Psoas muscle (tissue), 8 donors: ENCODE data around the gene SOX12. TPM values are rescaled to one million over a fixed set of nuclear protein-coding genes. Genes with fewer than 3 reads are reported as not detected.

Experiments used
- ATAC-seq, 4 donors: fragments of 200-7000 bp; cut with Tn5 transposase; one replicate each; pipeline ENCODE4 v1.9.1; 2020; ENCODE audit warnings: moderate library complexity in 3 of 4, mild to moderate bottlenecking in 2 of 4
- DNase-seq, 2 donors: peaks; one replicate each; pipeline ENCODE4 v3.0.0-alpha.2; 2020
- H3K27ac ChIP-seq: fragments of 200-600 bp; one replicate; pipeline ENCODE4 v1.8.0; 2022
- H3K27me3 ChIP-seq, 3 donors: fragments of 200-600 bp in 1 of 3; one replicate each; pipeline versions ENCODE4 v1.6.1 to v1.8.0; 2013 to 2022; ENCODE audit warnings: low read length in 2 of 3, mild to moderate bottlenecking in 2 of 3, moderate library complexity in 1 of 3; ENCODE audit not compliant: insufficient read depth in 3 of 3
- H3K36me3 ChIP-seq, 2 donors: fragments of 200-600 bp in 1 of 2; one replicate each; pipeline versions ENCODE4 v1.6.1 to v1.8.0; 2013 to 2022; ENCODE audit warnings: low read depth in 1 of 2, mild to moderate bottlenecking in 1 of 2, moderate library complexity in 1 of 2; ENCODE audit not compliant: insufficient read depth in 1 of 2
- H3K4me1 ChIP-seq: fragments of 200-600 bp; one replicate; pipeline ENCODE4 v1.8.0; 2022
- H3K4me3 ChIP-seq: fragments of 200-600 bp; one replicate; pipeline ENCODE4 v1.8.0; 2022; ENCODE audit warnings: mild to moderate bottlenecking
- H3K9me3 ChIP-seq: fragments of 200-600 bp; one replicate; pipeline ENCODE4 v1.8.0; 2022
- WGBS, 3 donors: extraction: QIAGEN DNeasy Blood & Tissue Kit; methylation state at CpG; one replicate each; pipeline versions ENCODE4 v1.1.6 to v1.1.7; 2013; 5-methylcytosine and 5-hydroxymethylcytosine counted together
- intact Hi-C, 2 donors: fragments of 100-400 bp; cut with DNase I; formaldehyde crosslinking; loops; one replicate each; pipeline versions ENCODE4 v1.11.0 to v1.14.2; 2022
- long read RNA-seq, 2 donors: library from polyadenylated mRNA; unstranded; transcript quantifications; one replicate each; pipeline ENCODE4 v2.0.0, GENCODE V29; 2021
- polyA plus RNA-seq, 3 donors: library from polyadenylated mRNA; stranded (reverse); fragments of 200-250 nt; gene quantifications; one replicate each; pipeline ENCODE4 v1.2.3, GENCODE V29; 2013
- total RNA-seq, 4 donors: library from RNA; stranded (reverse); fragmentation: NEBNext Ultra II Directional in 2 of 4; extraction: Animal tissue kit (Norgen Biotek cat#: 25700) in 2 of 4; gene quantifications; one replicate each; pipeline versions ENCODE4 v1.2.1 to v1.2.4, GENCODE V29; 2021 to 2023
- TF ChIP-seq, protein P1 (sequence below): fragments of 200-600 bp; IDR thresholded peaks from one replicate; pipeline ENCODE4 v1.8.0; 2022; ENCODE audit warnings: antibody characterized with exemption
- donor health status: healthy with polysubstance abuse.
- donor health status: DM: no; HTN: no; CAD: no; lungs with moderate emphysema.
- donor health status: Bipolar disorder and iron deficiency.
- donor health status: healthy.
- donor health status: DM: yes; HTN: yes; CAD: no.
- donor health status: DM: no; HTN: no; CAD: no.
- donor health status: DM: no; HTN: no; CAD: no.
- donor health status: DM: yes; HTN: yes; CAD: no.

SOX12 gene
- 1 to 10 TPM; 1.2 to 5.7 (median 5.2) TPM for total RNA-seq
- 1 to 10 TPM; 1.9 to 3.6 (median 2.3) TPM for polyA plus RNA-seq
- long read RNA-seq, donor 1, full-length matches to known transcripts: 2 of 2 reads
- long read RNA-seq, donor 1, partial matches to known transcripts: 0 of 2 reads
- long read RNA-seq, donor 1, other reads (novel, unspliced or antisense): 0 of 2 reads
- long read RNA-seq, donor 2, full-length matches to known transcripts: 1 of 1 reads
- long read RNA-seq, donor 2, partial matches to known transcripts: 0 of 1 reads
- long read RNA-seq, donor 2, other reads (novel, unspliced or antisense): 0 of 1 reads

DNA sequence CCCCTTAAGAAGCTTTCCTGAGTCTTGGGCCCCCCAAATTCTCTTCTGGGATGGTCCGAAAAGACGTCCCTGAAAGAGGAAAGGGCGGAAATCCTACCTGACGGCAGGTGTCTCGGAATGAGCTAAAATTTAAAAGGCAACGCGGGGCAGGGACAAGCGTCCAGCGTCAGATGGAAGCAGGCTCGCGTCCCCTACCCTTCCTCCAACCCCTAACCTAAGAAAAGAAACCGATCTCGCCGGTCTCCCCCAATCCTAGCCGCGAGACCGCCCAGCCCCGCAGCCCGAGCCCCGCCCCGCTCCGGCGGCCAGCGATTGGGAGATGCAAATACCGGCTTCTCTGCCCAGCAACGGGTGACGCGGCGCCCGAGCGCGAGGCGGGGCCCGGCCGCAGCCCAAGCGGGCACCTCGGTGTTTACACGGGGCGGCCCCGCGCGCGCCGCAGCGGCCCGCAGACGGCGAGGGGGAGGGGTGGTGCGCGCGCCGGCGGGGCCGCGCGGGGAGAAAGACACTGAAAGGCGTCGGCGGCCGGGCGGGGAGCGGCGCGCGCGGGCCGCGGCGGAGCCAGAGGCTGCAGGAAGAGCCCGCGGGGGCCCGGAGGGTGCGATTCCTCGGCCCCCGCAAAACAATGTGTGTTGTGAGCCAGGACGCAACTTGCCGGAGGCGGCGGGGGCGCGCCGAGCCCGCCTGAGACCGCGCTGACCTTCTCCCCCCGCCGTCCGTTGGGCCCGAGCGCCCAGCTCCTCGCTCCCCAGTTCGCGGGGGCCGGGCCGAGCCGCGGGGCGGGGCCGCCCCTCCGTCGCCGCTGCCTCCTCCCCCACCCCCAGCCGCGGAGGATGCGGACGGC, at the start of gene SOX12:
SOX12 (plus strand) TSS at position 508 of the 844 bp plus-strand sequence. CDS start 373 bp downstream, outside the sequence.
- TF ChIP-seq, protein P1, sequence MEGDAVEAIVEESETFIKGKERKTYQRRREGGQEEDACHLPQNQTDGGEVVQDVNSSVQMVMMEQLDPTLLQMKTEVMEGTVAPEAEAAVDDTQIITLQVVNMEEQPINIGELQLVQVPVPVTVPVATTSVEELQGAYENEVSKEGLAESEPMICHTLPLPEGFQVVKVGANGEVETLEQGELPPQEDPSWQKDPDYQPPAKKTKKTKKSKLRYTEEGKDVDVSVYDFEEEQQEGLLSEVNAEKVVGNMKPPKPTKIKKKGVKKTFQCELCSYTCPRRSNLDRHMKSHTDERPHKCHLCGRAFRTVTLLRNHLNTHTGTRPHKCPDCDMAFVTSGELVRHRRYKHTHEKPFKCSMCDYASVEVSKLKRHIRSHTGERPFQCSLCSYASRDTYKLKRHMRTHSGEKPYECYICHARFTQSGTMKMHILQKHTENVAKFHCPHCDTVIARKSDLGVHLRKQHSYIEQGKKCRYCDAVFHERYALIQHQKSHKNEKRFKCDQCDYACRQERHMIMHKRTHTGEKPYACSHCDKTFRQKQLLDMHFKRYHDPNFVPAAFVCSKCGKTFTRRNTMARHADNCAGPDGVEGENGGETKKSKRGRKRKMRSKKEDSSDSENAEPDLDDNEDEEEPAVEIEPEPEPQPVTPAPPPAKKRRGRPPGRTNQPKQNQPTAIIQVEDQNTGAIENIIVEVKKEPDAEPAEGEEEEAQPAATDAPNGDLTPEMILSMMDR: no peak
- peaks cover 0 to 5% of the 10 kb centered on the region in 2 donors for H3K36me3 ChIP-seq
- H3K27ac ChIP-seq: peak within 1 kb of the TSS; percentile 79
- no peaks in the 10 kb centered on the region for H3K9me3 ChIP-seq
- intact Hi-C loops: no loop called here
- no peaks in the 10 kb centered on the region for H3K27me3 ChIP-seq
- DNase-seq (peak; percentile 97), ATAC-seq (peak; percentile 86 to 92 (median 88))
- WGBS, 3 donors: 0 to 1% (median 0%) methylated on average over 51 to 106 of the region's 106 CpGs
- peak within 1 kb of the TSS; percentile 70 for H3K4me3 ChIP-seq
- H3K4me1 ChIP-seq: peaks cover 5% of the 10 kb centered on the region

DNA sequence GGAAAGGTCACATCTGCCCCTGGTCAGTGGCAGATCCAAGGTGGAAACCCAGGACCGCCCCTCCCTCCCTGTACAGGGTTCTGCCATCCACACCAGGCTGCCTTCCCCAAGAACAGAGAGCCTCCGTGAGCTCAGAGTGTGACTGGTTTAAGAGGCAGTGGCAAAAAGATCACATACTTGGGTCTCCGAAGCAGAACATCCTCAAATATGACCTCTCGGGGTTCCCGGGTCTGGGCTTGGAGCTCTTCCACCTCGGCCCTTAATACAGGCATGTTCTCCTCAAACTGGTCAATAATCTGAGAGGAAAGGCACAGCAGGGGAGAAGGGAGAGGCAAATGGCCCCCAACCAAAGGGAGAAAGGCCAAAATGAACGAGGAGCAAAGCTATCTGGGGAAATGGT, 49.6 kb upstream of the SOX12 start:
- ATAC-seq: no peak
- TF ChIP-seq, protein P1: no peak
- intact Hi-C loops: loop anchor here in 1 of 2 donors (10.0 kb wide), 1 partner anchor 59 kb away; no protein-coding TSS in a partner anchor
- no peaks in the 10 kb centered on the region for H3K4me1 ChIP-seq
- peaks cover 2 to 13% of the 10 kb centered on the region in 2 donors for H3K36me3 ChIP-seq
- no peak overlapping the region for H3K27ac ChIP-seq
- no peaks in the 10 kb centered on the region for H3K27me3 ChIP-seq
- DNase-seq: no peak
- WGBS, 3 donors: 82 to 85% (median 83%) methylated on average over 7 of the region's 7 CpGs
- H3K9me3 ChIP-seq: no peaks in the 10 kb centered on the region
- no peak overlapping the region for H3K4me3 ChIP-seq

DNA sequence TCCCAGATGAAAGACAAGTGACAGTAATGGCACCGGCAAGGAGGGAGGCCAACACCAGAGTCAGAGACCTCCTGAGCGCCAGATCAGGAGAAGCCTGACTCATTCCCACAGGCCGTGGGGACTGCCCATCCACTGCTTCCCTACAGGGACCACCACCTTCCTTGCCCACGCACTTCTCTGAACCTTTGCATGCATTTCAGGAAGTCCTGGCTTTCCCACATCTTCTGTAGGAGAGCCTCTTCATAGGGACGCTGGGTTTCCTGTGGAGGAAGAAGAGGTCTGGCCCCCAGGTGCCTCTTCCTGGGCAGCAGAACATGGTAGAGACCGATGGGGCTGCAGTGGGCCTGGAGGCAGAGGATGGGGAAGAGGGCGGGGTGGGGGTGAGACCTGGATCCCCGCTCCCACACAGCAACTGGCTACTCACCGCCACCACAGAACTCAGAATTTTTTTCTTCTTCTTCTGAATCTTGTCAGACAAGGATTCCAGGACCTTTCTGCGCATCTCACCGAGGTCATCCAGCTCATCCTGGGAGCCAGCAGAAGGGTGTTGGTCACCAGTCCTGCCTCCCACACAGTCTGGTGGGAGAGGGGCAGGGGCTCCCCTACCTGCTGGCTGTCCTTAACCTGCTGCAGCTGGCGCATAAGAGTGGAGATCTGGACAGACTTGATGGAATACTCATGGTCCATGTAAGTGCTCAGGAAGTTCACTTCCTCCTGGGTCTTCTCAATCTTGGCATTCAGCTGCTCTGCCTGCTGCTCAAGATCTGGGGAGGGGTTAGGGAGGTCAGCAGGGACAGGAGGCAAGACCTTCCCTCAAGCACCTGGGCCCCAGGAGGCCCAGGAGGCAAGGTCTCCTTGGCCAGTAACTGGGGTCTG, 48.5 kb upstream of the SOX12 start:
- intact Hi-C loops: loop anchor here in 1 of 2 donors (10.0 kb wide), 1 partner anchor 58 kb away; no protein-coding TSS in a partner anchor

DNA sequence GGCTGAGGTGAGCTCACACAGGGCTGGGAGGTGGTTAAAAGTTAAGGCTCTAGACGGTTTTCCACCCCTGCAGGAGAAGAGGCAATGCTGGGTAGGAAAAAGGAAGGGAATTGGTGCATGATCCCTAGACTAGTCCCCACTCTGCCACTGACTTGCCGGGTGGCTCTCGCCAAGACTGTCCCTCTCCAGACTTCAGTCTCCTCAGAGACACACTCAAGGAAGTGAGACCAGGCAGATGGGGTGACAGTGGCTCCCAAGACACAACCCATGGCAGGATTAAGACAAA, 47.9 kb upstream of the SOX12 start:
- intact Hi-C loops: loop anchor here in 1 of 2 donors (10.0 kb wide), 1 partner anchor 57 kb away; no protein-coding TSS in a partner anchor
- ATAC-seq (no peak), DNase-seq (no peak)
- Histone ChIP-seq H3K36me3 (peaks cover 0 to 18% of the 10 kb centered on the region in 2 donors), H3K27ac (no peak overlapping the region), H3K27me3 (no peaks in the 10 kb centered on the region), H3K4me3 (no peak overlapping the region), H3K9me3 (no peaks in the 10 kb centered on the region), H3K4me1 (no peaks in the 10 kb centered on the region)
- TF ChIP-seq, protein P1: no peak
- 25 to 54% (median 45%) methylated on average over 2 to 3 of the region's 3 CpGs for WGBS, 3 donors

More for the DNA sequence above, 48.5 kb upstream of the SOX12 start:
- ATAC-seq (no peak), DNase-seq (no peak)
- TF ChIP-seq, protein P1: no peak
- Histone ChIP-seq H3K36me3 (peaks cover 0 to 13% of the 10 kb centered on the region in 2 donors), H3K4me3 (no peak overlapping the region), H3K4me1 (no peaks in the 10 kb centered on the region), H3K27me3 (no peaks in the 10 kb centered on the region), H3K9me3 (no peaks in the 10 kb centered on the region), H3K27ac (no peak overlapping the region)
- WGBS, 3 donors: 92 to 95% (median 95%) methylated on average over 12 of the region's 12 CpGs
